K562 (cell line): Measurements from ENCODE around the gene MPIG6B. TPM values are rescaled to one million over a fixed set of nuclear protein-coding genes. Genes with fewer than 3 reads are reported as not detected.
A peak's percentile ranks its signal among the peaks of the same experiment; 100 is the strongest.

Source experiments
- ARHGAP35 ChIP-seq: fragments of 450-650 bp; IDR thresholded peaks from 2 replicates; pipeline ENCODE4 v1.6.1; 2018; ENCODE audit not compliant: partially characterized antibody
- ETV1 ChIP-seq: fragments of 450-650 bp; conservative IDR thresholded peaks from 2 replicates; pipeline ENCODE4 v1.6.1; 2016; ENCODE audit warnings: missing genetic modification characterization, control low read depth, low read depth, missing compliant biosample characterization
- FOXK1 ChIP-seq: sonication (generic); formaldehyde crosslinking; IDR thresholded peaks from 2 replicates; pipeline ENCODE4 v1.8.0; 2022; ENCODE audit warnings: missing genetic modification reagents, mild to moderate bottlenecking, borderline replicate concordance
- KAT7 ChIP-seq: sonication (generic); formaldehyde crosslinking; IDR thresholded peaks from 2 replicates; pipeline ENCODE4 v1.8.0; 2022; ENCODE audit warnings: missing genetic modification reagents, mild to moderate bottlenecking, borderline replicate concordance
- LARP7 ChIP-seq: fragments of 450-650 bp; IDR thresholded peaks from 2 replicates; pipeline ENCODE4 v1.6.1; 2016
- MCM2 ChIP-seq: fragments of 450-650 bp; IDR thresholded peaks from 2 replicates; pipeline ENCODE4 v1.6.1; 2017; ENCODE audit warnings: low read depth, mild to moderate bottlenecking
- PHTF2 ChIP-seq: fragments of 250-450 bp; sonication (Bioruptor Pico); IDR thresholded peaks from 2 replicates; pipeline ENCODE4 v1.5.0; 2021; ENCODE audit warnings: mild to moderate bottlenecking
- PRPF4 ChIP-seq: fragments of 200-400 bp; formaldehyde crosslinking; IDR thresholded peaks from one replicate; pipeline ENCODE4 v1.6.1; 2017; ENCODE audit warnings: low read length, low read depth, mild to moderate bottlenecking; ENCODE audit not compliant: insufficient read depth, poor library complexity, severe bottlenecking
- RREB1 ChIP-seq: fragments of 250-450 bp; sonication (Bioruptor Pico); IDR thresholded peaks from 2 replicates; pipeline ENCODE4 v1.4.0; 2020
- SAFB2 ChIP-seq: fragments of 200-400 bp; formaldehyde crosslinking; IDR thresholded peaks from 2 replicates; pipeline ENCODE4 v1.6.1; 2018; ENCODE audit warnings: borderline replicate concordance, low read length, low read depth, moderate library complexity; ENCODE audit not compliant: severe bottlenecking
- SLC30A9 ChIP-seq: fragments of 250-450 bp; sonication (Bioruptor Pico); IDR thresholded peaks from 2 replicates; pipeline ENCODE4 v1.8.0; 2022; ENCODE audit warnings: mild to moderate bottlenecking, moderate library complexity
- TAF1 ChIP-seq: IDR thresholded peaks from 2 replicates; pipeline ENCODE4 v1.6.1; 2011; ENCODE audit warnings: mild to moderate bottlenecking, low read length, moderate library complexity; ENCODE audit not compliant: insufficient read depth, control insufficient read depth, severe bottlenecking; ENCODE audit errors: extremely low read depth
- TAF15 ChIP-seq: fragments of 200-400 bp; formaldehyde crosslinking; IDR thresholded peaks from 2 replicates; pipeline ENCODE4 v1.6.1; 2017; ENCODE audit warnings: mild to moderate bottlenecking, low read depth, low read length, moderate library complexity
- USF1 ChIP-seq: sonication (generic); formaldehyde crosslinking; IDR thresholded peaks from 2 replicates; pipeline ENCODE4 v1.9.0; 2022; ENCODE audit warnings: mild to moderate bottlenecking, missing genetic modification reagents
- ZBTB2 ChIP-seq: fragments of 450-650 bp; IDR thresholded peaks from 2 replicates; pipeline ENCODE4 v1.6.1; 2016; ENCODE audit warnings: antibody characterized with exemption
- ZBTB43 ChIP-seq: sonication (generic); formaldehyde crosslinking; IDR thresholded peaks from 2 replicates; pipeline ENCODE4 v1.8.0; 2023; ENCODE audit warnings: mild to moderate bottlenecking, missing genetic modification reagents
- ZNF143 ChIP-seq: sonication (generic); formaldehyde crosslinking; IDR thresholded peaks from 2 replicates; pipeline ENCODE4 v1.9.0; 2022; ENCODE audit warnings: mild to moderate bottlenecking, missing genetic modification reagents
- ZNF3 ChIP-seq: fragments of 250-450 bp; sonication (Bioruptor Pico); IDR thresholded peaks from 2 replicates; pipeline ENCODE4 v1.5.0; 2021; ENCODE audit warnings: mild to moderate bottlenecking, moderate library complexity
- ZNF324 ChIP-seq: fragments of 250-450 bp; sonication (Bioruptor Pico); IDR thresholded peaks from 2 replicates; pipeline ENCODE4 v1.4.0; 2020; ENCODE audit warnings: mild to moderate bottlenecking
- polyA plus RNA-seq, 8 experiments: library from polyadenylated mRNA; depleted of rRNA in 4 of 8; stranded (reverse) in 5 of 8; unstranded in 3 of 8; fragments of >200 nt; fragmentation: Nextera tagmentation in 2 of 8; fragmentation: Illumina TruSeq in 1 of 8; extraction: Ambion mirVana in 2 of 8; extraction: Trizol in 1 of 8; gene quantifications; 2 replicates each; pipeline versions ENCODE4 v1.2.1 to v1.2.3, GENCODE V29; 2011 to 2014; ENCODE audit warnings: inconsistent platforms in 1 of 8, missing spikeins in 1 of 8
- total RNA-seq, 7 experiments: library from RNA; depleted of rRNA in 6 of 7; stranded (reverse); fragments of >200 nt in 6 of 7; fragmentation: Illumina TruSeq in 2 of 7; extraction: Trizol in 2 of 7; gene quantifications; 2 replicates each; pipeline versions ENCODE4 v1.2.1 to v1.2.3, GENCODE V29; 2011 to 2021; ENCODE audit warnings: low replicate concordance in 1 of 7

Gene MPIG6B
- total and polyA plus RNA-seq, 9 of the 15 experiments (the other 6 are each of a cell fraction or from before 2014, with no cell fraction given): 0.11 to 1.2 (median 0.28) TPM; not detected in 1

GRCh38 chr6:31728767-31729514 lies 5.8 kb downstream of the MPIG6B start, which contains the start of gene DDAH2 (continued):
- TF ChIP-seq RREB1 (CRISPR knock-in tag): no peak
- TF ChIP-seq FOXK1: no peak
- no peak for TF ChIP-seq ZNF3 (CRISPR knock-in tag)
- TF ChIP-seq TAF15: 0 out of 2 replicates have a peak, but pooled peaks have one; percentile 63
- TF ChIP-seq PHTF2 (CRISPR knock-in tag): no peak
- TF ChIP-seq SAFB2: no peak
- 0 out of 2 replicates have a peak, but pooled peaks have one; percentile 6 for TF ChIP-seq USF1 (CRISPR knock-in tag)
- no peak for TF ChIP-seq ZNF324
- TF ChIP-seq PRPF4: peak; percentile 28
- TF ChIP-seq MCM2: no peak
- peak; percentile 8; the same call in 1 of the 2 replicates for TF ChIP-seq SLC30A9
- peak; percentile 11 for TF ChIP-seq ARHGAP35
- TF ChIP-seq ZBTB43 (CRISPR knock-in tag): no peak; the same call in 1 of the 2 replicates
- TF ChIP-seq ETV1: no peak
- TF ChIP-seq TAF1: peak; percentile 39
- TF ChIP-seq KAT7 (CRISPR knock-in tag): no peak
- TF ChIP-seq LARP7: no peak
- TF ChIP-seq ZNF143 (CRISPR knock-in tag): peak; percentile 13
- TF ChIP-seq ZBTB2: no peak
